Measurements from ENCODE around the gene MAST4. TPM values are rescaled to one million over a fixed set of nuclear protein-coding genes. Genes with fewer than 3 reads are reported as not detected.

Gene MAST4
- total RNA-seq, 2 donors from 2014 or later: 30.5 to 47.8 TPM

- ATAC-seq (ENCODE audit: insufficient number of reproducible peaks, low FRiP score, low read depth): no peak
- DNase-seq (ENCODE audit: low spot score): no peak
- H3K4me3 ChIP-seq: no peak overlapping the region
- H3K36me3 ChIP-seq: no peaks in the 10 kb centered on the region
- H3K27ac ChIP-seq: no peak overlapping the region
- H3K9me3 ChIP-seq: no peaks in the 10 kb centered on the region
- no peaks in the 10 kb centered on the region for H3K27me3 ChIP-seq (replicated peaks; ENCODE audit: insufficient read depth)
- no peak for TF ChIP-seq CTCF (IDR thresholded peaks at IDR 0.05)
- H3K4me1 ChIP-seq (ENCODE audit: control insufficient read depth in 1 of 2, low read depth in 2 of 2): peaks cover 6% of the 10 kb centered on the region in 2 donors
Measured at GRCh38 chr5:66659780-66660179, 63.6 kb downstream of the MAST4 start.

DNA sequence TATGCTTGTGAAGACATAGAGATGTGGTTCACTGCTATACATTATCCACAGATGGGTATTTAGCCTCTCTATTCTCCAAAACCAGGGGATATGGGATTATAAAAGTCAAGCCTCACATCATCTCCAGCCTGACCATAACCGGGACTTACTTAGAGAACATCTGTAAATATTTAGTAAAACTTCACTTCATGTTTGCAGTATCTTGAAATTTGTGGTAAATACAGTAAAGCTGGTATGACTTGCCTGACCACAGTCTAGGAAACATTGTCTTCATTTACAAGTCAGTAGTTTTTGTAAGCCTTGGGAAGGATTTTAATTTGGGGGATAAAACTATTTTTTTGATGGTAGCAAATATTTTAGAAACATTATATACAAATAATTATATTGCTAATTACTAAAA lies 64.2 kb downstream of the MAST4 start:
- Histone ChIP-seq H3K36me3 (no peaks in the 10 kb centered on the region), H3K27ac (no peak overlapping the region), H3K4me1 (ENCODE audit: control insufficient read depth in 1 of 2, low read depth in 2 of 2) (peaks cover 6% of the 10 kb centered on the region in 2 donors), H3K4me3 (no peak overlapping the region), H3K27me3 (replicated peaks; ENCODE audit: insufficient read depth) (no peaks in the 10 kb centered on the region), H3K9me3 (no peaks in the 10 kb centered on the region)
- TF ChIP-seq CTCF (IDR thresholded peaks at IDR 0.05): no peak
- no peak for ATAC-seq (ENCODE audit: insufficient number of reproducible peaks, low FRiP score, low read depth)
- DNase-seq (ENCODE audit: low spot score): no peak

- TF ChIP-seq CTCF (IDR thresholded peaks at IDR 0.05): no peak
- peaks cover 6% of the 10 kb centered on the region in 2 donors for H3K4me1 ChIP-seq (ENCODE audit: control insufficient read depth in 1 of 2, low read depth in 2 of 2)
- no peak overlapping the region for H3K27ac ChIP-seq
- ATAC-seq (ENCODE audit: insufficient number of reproducible peaks, low FRiP score, low read depth): no peak
- H3K4me3 ChIP-seq: no peak overlapping the region
- no peaks in the 10 kb centered on the region for H3K9me3 ChIP-seq
- H3K27me3 ChIP-seq (replicated peaks; ENCODE audit: insufficient read depth): no peaks in the 10 kb centered on the region
- no peaks in the 10 kb centered on the region for H3K36me3 ChIP-seq
- no peak for DNase-seq (ENCODE audit: low spot score)
Measured at GRCh38 chr5:66661149-66661548, 65.0 kb downstream of the MAST4 start.

DNA sequence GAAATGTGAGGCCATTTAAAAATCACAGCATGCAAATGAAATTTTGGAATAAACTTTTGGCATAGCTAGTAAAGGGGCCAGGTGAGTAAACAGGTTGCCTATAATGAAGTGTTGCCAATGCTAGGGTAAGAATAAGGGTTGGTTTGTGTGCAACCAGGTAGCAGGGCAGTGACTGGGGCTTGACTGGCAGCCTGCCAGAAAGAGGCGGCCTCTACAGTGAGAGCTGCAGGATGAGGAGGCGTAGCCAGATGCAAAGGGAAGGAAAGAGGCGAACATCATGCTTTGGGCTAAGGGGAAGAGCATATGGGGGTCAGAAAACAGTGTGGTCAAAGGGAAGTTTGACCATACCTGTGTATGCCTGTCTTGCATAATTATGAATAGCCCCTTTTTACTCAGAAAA lies 70.6 kb downstream of the MAST4 start:
- no peaks in the 10 kb centered on the region for H3K27me3 ChIP-seq (replicated peaks; ENCODE audit: insufficient read depth)
- no peaks in the 10 kb centered on the region for H3K4me1 ChIP-seq (ENCODE audit: control insufficient read depth in 1 of 2, low read depth in 2 of 2)
- no peak overlapping the region for H3K4me3 ChIP-seq
- no peak for TF ChIP-seq CTCF (IDR thresholded peaks at IDR 0.05)
- ATAC-seq (ENCODE audit: insufficient number of reproducible peaks, low FRiP score, low read depth) (no peak), DNase-seq (ENCODE audit: low spot score) (no peak)
- no peaks in the 10 kb centered on the region for H3K36me3 ChIP-seq
- no peaks in the 10 kb centered on the region for H3K9me3 ChIP-seq
- no peak overlapping the region for H3K27ac ChIP-seq

DNA sequence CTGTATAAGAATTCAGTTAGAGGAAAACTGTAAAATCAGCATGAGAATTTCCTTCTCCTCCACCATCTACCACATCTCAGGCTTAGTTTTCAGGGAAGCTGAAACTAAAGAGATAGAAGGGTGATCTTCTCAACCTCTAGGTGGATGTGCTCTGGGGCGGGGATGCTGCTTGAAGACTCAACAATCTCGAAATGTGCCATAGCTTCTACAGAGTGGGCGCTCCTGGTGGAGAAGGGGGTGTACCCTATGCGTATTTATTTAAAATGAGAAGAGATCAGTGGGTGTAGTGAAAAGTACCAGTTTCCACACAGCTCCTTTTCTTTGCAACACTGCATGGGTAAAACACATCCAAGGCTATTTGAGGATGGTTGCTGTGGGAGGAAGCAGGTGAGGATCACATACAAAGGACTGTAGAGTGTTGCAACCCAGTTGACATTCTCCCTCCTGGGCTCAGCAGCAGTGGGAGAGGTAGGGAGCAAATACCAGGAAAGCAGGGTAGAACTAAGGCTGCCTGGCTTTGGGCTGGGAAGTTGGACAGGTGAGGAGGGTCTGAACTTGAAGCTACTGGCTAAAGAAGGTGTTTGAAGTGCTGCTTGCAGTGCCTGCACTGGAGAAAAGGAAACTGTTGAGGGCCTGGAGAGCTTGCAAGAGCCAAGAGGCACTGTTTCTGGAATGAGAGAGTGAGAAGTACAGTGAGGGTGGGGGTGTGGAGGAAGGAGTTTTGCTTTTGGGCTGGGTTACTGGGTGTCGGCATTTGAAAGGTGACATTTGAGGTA lies 73.1 kb downstream of the MAST4 start:
- no peak for TF ChIP-seq CTCF (IDR thresholded peaks at IDR 0.05)
- no peaks in the 10 kb centered on the region for H3K36me3 ChIP-seq
- H3K27me3 ChIP-seq (replicated peaks; ENCODE audit: insufficient read depth): no peaks in the 10 kb centered on the region
- H3K27ac ChIP-seq: no peak overlapping the region
- no peaks in the 10 kb centered on the region for H3K4me1 ChIP-seq (ENCODE audit: control insufficient read depth in 1 of 2, low read depth in 2 of 2)
- H3K4me3 ChIP-seq: no peak overlapping the region
- H3K9me3 ChIP-seq: no peaks in the 10 kb centered on the region
- ATAC-seq (ENCODE audit: insufficient number of reproducible peaks, low FRiP score, low read depth) (no peak), DNase-seq (ENCODE audit: low spot score) (no peak)

Measured in thoracic aorta (tissue), 2 donors.